Stimulated activated CD8-positive, alpha-beta memory T cell treated with anti-CD3 and anti-CD28 coated beads, Interleukin-12 subunit alpha, Interleukin-12 subunit beta, amount 100 ng/mL, for 1 hour (primary cell): ENCODE measurements around the gene PABPN1L.

Source experiments
- DNase-seq: peaks from one replicate; pipeline ENCODE4 v3.0.0-alpha.2; 2020; ENCODE audit warnings: low read depth

The PABPN1L gene

GRCh38 chr16:88848557-88848956 is 17.9 kb downstream of the PABPN1L start:
- no peak for DNase-seq

DNA sequence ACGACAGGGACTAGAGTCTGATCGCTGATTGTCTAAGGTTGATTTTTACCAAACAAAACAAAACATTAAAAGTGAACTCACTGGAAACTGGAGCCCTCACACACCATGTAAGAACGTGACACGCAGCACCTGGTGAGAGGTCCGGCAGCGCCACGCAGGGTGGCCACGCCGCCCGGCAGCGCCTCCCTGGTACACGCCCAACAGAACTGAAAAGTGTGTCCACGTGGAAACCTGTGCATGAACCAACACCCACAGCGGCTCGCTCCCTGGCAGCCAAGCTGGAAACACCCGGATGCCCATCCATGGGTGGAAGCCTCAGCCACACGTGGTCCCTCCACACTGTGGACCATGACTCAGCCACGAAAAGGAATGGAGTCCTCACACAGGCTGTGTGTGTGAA is 18.8 kb downstream of the PABPN1L start:
- no peak for DNase-seq

- no peak for DNase-seq
These were observed 20.4 kb downstream of the PABPN1L start for GRCh38 chr16:88846088-88846487.

DNA sequence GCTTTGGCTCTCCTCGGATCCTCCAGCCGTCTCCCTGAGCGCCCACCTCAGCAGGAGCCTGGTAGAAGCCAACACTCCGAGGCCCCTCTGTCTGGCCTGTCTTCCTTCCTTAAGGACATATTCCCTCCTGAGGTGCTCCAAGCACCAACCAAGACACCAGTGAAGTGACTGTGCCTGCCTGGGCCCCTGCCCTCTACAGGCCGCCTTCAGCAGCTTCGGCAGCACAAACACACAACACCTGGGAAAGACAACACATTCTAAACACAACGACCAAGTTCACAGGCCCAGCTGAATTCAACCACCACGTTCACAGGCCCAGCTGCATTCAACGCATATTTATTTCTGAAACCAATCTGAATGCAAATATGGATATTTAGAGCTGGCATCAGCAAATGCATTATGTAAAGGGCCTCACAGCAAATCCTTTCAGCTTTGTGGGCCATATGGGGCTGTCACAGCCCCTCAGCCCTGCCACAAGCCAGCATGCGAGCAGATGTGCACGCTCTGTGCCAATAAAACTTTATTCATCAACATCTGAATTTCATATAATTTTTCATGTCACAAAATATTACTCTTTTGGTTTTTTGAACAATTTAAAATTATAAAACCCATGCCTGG is 21.9 kb downstream of the PABPN1L start:
- DNase-seq, result no peak

DNA sequence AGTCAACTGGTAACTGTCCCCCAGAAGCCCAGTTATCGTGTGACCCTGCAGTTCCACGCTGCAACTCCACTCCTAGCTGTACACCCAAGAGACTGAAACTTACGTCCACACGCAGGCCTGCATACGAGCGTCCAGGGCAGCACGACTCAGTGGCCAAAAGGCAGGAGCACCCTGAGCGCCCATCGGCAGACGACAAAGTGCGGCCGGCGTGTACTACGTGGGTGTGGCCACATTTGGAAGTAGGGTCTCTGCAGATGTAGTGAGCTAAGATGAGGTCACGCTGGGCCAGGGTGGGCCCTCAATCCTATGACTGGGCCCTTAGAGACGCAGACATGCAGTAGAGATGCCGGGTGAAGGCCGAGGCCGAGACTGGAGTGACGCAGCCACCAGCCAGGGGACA is 23.2 kb downstream of the PABPN1L start:
- DNase-seq, result no peak

DNA sequence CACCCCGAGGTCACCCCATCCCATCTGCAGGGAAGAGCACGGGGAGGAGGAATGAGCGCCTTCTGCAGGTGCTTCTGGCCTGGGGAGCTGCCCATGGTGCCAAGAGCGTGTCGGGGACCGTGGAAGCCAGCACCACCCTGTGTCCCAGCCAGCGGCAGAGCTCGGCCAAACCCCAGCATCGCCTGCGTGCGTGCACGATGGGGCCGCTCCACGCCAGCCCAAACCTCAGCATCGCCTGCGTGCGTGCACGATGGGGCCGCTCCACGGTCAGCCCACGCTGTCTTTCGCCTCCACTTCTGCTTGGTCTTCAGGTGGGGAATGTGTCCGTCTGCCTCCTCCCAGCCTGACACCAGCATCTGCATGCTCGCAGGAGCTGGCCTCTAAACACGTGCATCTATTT is 23.7 kb downstream of the PABPN1L start:
- DNase-seq, result no peak

- no peak for DNase-seq
These were observed 24.1 kb downstream of the PABPN1L start for GRCh38 chr16:88842308-88842756.

DNA sequence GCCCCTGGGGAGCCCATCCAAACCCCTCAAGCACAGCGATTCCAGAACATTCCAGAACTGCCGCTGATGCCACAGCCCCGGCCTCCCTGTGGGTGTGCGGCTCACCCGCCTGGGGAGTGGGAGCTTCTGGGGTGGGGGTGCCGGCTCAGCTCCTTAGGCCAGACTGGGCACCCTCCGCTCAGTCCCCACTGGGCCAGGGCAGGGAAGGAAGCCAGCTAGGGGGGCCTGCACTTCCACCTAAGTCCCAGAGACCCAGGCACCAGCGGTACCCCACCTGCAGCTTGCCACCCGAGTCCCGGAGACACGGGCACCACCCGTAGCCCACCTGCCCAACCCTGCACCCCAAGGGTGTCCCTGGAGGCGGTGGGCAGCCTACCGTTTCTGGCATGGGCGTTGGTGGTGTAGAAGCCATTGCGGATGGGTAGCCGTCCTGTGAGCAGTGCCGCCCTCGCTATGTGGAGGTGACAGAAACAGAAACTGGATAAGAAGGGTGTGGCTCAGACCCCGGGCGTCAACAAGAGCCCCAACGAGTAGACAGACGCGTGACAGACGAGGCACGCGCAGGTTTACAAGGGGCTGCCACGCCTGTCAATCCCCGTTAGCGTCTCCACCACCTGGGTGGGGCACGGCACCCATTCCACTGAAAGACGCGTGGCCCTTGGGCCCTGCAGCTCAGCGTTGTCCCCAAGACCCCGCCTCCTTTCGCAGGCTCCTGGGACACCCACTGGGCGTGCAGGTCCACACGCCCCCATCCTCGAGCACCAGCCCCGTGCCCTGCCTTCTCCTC is 24.7 kb downstream of the PABPN1L start:
- no peak for DNase-seq

DNA sequence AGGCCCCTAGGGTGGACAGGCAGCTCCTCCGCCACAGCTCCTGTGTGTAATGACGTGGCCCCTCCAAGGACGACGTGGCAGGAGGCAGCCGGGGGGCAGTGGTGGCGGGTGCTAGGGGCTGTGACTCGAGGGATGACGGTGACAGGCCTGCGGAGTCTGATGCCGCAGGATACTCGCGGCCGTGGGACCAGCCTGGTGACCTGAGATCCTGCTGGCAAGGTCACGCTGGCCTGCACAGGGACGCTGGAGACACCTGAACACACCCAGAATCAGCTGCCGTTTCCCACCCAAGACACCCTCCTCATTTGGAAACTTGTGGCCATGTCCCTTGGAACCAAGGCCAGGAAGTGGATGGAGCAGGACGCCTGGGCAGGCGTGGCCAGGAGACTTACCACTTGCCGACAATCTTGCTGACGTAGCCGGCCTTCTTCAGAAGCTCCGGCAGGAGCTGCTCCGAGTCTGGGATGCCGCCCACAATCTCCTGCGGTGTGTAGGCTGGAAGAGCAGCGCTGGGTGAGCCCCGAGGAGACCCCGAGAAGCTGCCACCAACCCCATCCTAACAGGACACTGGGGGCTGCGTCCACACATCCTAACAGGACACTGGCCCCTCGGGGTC is 25.8 kb downstream of the PABPN1L start:
- DNase-seq, result no peak

- no peak for DNase-seq
These were observed 26.5 kb downstream of the PABPN1L start for GRCh38 chr16:88839745-88840599.

DNA sequence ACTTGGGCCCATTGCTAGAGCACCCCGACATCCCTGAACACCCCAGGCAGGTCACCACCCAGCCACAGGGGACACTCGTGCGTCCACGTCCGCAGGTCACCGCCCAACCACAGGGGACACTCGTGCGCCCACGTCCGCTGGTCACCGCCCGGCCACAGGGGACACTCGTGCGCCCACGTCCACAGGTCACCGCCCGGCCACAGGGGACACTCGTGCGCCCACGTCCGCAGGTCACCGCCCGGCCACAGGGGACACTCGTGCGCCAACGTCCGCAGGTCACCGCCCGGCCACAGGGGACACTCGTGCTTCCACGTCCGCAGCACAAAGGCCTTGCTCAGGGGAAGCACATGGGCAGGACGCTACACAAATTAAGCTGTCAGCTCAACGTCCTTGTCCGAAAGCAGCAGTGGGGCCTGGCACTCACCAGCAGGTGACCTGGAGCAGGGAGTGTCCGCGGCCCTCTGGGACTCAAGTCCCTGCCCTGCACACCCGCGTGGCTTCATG is 27.4 kb downstream of the PABPN1L start:
- DNase-seq, result no peak

GRCh38 chr16:88838566-88838965 is 27.9 kb downstream of the PABPN1L start:
- no peak for DNase-seq

DNA sequence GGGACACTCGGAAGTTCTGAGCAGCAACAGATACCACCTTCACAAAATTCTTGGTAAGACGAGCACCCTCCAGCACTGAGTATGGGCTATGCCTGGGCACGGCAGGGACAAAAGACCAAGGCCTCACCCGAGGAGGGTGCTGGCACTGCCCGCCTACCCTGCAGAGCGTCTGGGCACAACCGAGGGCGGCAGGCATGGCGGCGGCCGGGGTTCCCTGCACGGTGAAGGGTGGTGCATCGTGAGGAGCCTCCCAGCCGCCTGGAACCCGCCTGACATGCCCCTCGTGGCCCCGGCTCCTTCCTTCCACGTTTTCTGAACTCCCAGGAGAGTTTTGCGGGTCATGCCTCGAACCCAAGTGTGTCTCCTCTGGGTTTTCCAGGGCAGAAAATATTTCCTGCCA is 28.7 kb downstream of the PABPN1L start:
- DNase-seq, result no peak

DNA sequence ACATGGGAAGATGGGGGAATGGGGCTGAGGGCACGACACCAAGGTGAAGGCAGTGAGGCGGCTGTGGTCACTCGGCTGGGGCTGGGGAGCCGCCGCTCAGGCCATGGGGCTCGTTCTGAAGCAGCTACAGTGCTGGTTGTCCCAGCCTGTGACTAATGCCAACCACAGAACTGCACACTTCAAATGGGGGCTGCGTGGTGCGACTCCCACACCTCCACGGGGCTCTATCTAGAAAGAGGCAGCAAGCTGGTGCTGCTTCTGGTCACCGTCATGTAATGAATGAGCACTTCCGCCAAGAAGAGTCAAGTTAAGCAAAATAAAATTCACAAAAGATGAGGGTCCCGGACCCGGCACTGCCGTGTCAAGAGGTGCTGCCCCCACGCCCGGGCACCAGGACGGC is 29.7 kb downstream of the PABPN1L start:
- no peak for DNase-seq

DNA sequence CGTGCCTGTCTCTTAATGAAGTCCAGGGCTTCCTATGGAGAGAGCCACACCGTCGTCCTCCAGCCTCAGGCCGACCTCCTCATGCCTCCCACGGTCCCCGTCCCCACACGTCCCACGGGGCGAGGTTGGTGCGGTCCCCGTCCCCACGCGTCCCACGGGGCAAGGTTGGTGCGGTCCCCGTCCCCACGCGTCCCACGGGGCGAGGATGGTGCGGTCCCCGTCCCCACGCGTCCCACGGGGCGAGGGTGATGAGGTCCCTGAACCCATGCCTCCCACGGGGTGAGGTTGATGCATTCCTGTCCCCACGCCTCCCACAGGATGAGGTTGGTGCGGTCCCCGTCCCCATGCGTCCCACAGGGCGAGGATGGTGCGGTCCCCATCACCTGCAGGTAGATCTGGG is 30.6 kb downstream of the PABPN1L start:
- no peak for DNase-seq

GRCh38 chr16:88835383-88835782 is 31.1 kb downstream of the PABPN1L start:
- DNase-seq, result no peak

DNA sequence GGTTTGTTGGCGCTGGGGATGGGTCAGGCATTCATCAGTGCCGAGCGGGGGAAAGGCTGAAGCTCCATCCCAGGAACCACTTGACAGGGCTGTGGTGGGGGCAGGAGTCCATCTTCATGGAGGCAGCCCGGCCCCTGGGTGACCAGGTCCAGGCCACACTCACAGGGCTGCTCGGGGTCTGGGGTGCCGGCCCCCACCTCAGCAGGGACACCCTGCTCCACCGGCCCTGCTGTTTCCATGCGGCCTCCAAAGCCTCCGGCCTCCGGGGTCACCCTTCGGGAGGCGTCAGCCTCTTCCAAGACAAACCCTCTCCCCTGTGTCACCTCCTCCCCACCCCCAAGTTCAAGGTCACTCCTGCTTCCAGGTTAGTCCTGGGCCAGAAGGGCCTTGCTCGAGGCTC is 31.8 kb downstream of the PABPN1L start:
- no peak for DNase-seq

DNA sequence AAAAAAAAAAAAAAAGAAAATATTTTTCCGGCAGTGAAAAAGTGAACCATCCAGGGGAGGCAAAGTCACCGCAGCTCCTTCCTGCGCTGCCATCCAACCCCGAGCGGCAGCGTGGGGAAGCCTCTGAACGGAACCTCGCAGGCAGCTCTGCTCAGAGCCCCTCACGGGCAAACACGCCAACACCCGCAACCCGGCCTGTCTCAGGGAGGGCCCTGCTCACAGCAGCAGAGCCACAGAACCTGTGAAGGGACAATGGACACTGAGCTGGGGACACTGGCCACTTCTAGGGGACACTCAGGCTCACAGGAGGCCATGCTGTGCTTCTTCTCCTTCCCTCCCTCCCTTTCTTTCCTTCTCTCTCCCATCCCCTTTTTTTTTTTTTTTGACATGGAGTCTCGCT is 33.4 kb downstream of the PABPN1L start:
- no peak for DNase-seq

DNA sequence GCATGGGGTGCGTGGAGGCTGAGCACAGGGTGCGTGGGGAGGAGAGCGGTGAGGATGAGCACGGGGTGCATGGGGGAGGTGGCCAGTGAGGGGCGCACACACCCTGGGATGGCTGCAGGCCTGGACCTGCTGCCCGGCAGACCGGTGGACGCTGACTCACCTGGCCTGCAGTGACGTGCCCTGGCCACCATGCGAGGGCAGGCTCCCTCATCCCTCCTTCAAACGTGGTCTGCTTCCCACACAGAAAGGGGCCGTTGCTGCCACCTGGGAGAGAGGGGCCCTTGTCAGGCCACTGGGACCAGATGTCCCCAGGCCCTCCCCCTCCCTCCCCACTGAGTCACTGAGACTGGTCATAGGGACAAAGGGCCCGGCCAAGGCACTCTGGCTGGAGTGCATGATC is 34.6 kb downstream of the PABPN1L start:
- no peak for DNase-seq

DNA sequence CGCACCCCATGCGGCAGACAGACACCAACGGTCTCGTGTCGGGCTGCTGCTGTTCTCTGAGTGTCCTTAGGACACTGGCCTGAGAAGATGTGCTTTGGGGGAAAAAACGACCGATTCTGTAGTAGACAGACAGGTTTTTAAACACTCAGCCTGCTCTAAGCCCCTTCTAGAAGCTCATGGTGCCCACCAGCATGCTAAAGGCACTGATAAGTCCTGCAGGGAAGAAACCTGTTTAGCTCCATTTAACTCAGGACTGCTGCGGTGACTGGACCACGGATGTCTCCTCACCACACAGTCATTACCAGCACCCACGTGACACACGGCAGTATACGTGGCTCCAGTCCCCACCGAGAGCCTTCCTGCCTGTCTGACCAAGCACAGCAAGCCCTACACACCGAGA is 35.7 kb downstream of the PABPN1L start:
- DNase-seq, result no peak

DNA sequence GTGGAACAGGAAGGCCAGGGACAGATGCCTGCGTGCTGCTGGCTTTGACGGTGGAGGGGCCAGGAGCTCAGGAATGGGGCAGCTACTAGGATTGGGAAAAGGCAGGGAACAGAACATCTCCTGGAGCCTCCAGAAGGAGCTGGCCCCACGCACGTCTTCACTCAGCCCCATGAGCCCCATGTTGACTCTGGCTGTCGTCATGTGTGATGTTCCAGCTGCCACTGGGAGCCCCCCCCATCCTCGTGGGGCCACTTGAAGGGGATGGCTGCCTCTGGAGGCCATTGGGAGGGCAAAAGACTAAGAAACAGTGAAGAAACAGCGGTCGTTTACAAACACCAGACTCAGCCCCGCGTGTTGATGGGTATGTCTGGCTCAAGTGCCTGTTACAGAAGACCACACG is 36.2 kb downstream of the PABPN1L start:
- DNase-seq, result no peak

GRCh38 chr16:88828711-88829110 is 37.7 kb downstream of the PABPN1L start:
- no peak for DNase-seq
